Vagina (tissue), 2 donors: ENCODE data around the gene TMEM222. TPM values are rescaled to one million over a fixed set of nuclear protein-coding genes. Genes with fewer than 3 reads are reported as not detected.
"Not testable (repeated sequence)": the region's sequence is repeated elsewhere in the genome, so short reads cannot be mapped to it uniquely, and the experiment has no call there.

ENCODE experiments used
- DNase-seq, 2 donors: peaks; one replicate each; pipeline ENCODE4 v3.0.0-alpha.2; 2017; ENCODE audit errors: extremely low spot score in 2 of 2
- H3K27ac ChIP-seq: fragments of 200-600 bp; sonication (generic); one replicate; pipeline ENCODE4 v1.5.1; 2019
- H3K27me3 ChIP-seq: fragments of 200-600 bp; sonication (generic); one replicate; pipeline ENCODE4 v1.5.1; 2019
- H3K36me3 ChIP-seq, 2 donors: fragments of 200-600 bp; sonication (generic); one replicate each; pipeline ENCODE4 v1.5.1; 2017 to 2019
- H3K4me1 ChIP-seq: fragments of 200-600 bp; sonication (generic); one replicate; pipeline ENCODE4 v1.5.1; 2019
- H3K4me3 ChIP-seq, 2 donors: fragments of 200-600 bp; sonication (generic); 1 replicate in 1 of 2; 2 replicates in 1 of 2; pipeline ENCODE4 v1.5.1; 2016 to 2019
- H3K9me3 ChIP-seq: fragments of 200-600 bp; sonication (generic); one replicate; pipeline ENCODE4 v1.5.1; 2019
- POLR2A ChIP-seq, 2 donors: fragments of 450-650 bp; IDR thresholded peaks; one replicate each; pipeline ENCODE4 v1.6.1; 2017; ENCODE audit warnings: antibody characterized with exemption in 2 of 2, mild to moderate bottlenecking in 2 of 2, moderate library complexity in 2 of 2
- POLR2AphosphoS5 ChIP-seq, 2 donors: sonication (generic); formaldehyde crosslinking; IDR thresholded peaks; one replicate each; pipeline ENCODE4 v1.9.0; 2017; ENCODE audit warnings: antibody characterized with exemption in 2 of 2, mild to moderate bottlenecking in 2 of 2, low read depth in 1 of 2; ENCODE audit not compliant: insufficient read depth in 1 of 2
- intact Hi-C: fragments of 100-400 bp; cut with DNase I; formaldehyde crosslinking; loops from one replicate; pipeline ENCODE4 v1.15.1; 2023
- total RNA-seq: library from RNA; depleted of rRNA; stranded (reverse); fragments of >200 nt; gene quantifications from one replicate; pipeline ENCODE4 v1.2.3, GENCODE V29; 2016
- TF ChIP-seq, protein P1 (sequence below), 3 experiments: fragments of 450-650 bp in 2 of 3; fragments of 200-600 bp in 1 of 3; sonication (generic) in 1 of 3; IDR thresholded peaks; one replicate each; pipeline ENCODE4 v1.5.1; 2017 to 2019; ENCODE audit warnings: antibody characterized with exemption in 3 of 3, mild to moderate bottlenecking in 2 of 3, moderate library complexity in 2 of 3

Gene TMEM222
- total RNA-seq, 1 donor from 2014 or later = 30.7 TPM

DNA sequence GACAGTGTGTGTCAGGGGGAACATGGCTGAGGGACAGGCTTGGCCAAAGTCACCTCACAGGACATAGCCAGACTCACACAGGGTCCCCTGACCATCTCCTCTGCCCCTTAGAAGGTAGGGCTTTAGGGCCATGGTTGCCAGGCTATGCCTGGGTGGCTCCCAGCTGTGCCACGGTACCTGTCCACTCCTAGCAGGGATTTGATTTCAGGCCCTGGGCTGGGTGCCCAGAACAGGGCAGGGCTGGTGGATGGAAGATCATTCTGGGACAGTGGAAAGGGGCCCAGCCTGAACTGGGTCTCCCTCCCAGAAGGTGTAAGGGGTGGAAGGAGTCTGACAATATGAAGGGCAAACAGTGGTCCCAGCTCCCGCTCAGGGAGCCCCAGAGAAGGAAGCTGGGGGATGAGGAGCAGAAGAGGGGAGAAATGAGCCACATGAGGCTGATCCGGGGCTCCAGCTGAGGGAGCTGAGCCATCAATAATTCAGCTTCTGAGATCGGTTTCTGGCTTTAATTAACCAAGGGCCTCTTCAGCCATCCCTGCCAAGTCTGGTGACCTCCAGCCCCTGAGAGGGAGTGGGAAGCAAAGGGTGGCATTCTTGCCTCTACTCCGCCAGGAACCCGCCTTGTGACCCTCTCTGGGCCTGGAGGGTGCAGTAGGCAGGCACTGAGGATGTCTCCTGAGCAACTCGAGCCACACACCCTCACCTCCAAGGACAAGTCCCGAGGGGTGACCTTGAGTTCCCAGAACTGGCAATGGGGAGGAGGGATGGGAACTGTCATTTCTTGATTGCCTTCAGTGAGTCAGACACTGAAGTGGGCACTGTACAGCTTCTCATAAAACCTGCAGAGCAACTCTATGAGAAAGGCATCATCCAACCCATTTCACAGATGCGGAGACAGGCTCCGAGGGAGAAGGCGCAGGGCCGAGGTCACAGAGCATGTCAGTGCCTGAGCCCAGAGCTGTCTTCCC, 59.1 kb downstream of the TMEM222 start:
- no peaks in the 10 kb centered on the region for H3K36me3 ChIP-seq
- intact Hi-C loops = no loop called here
- no peak for DNase-seq
- no peak for TF ChIP-seq POLR2A (IDR thresholded peaks at IDR 0.05)
- TF ChIP-seq, protein P1, sequence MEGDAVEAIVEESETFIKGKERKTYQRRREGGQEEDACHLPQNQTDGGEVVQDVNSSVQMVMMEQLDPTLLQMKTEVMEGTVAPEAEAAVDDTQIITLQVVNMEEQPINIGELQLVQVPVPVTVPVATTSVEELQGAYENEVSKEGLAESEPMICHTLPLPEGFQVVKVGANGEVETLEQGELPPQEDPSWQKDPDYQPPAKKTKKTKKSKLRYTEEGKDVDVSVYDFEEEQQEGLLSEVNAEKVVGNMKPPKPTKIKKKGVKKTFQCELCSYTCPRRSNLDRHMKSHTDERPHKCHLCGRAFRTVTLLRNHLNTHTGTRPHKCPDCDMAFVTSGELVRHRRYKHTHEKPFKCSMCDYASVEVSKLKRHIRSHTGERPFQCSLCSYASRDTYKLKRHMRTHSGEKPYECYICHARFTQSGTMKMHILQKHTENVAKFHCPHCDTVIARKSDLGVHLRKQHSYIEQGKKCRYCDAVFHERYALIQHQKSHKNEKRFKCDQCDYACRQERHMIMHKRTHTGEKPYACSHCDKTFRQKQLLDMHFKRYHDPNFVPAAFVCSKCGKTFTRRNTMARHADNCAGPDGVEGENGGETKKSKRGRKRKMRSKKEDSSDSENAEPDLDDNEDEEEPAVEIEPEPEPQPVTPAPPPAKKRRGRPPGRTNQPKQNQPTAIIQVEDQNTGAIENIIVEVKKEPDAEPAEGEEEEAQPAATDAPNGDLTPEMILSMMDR (IDR thresholded peaks at IDR 0.05) = no peak
- TF ChIP-seq POLR2AphosphoS5 (IDR thresholded peaks at IDR 0.05; ENCODE audit: insufficient read depth in 1 of 2, low read depth in 1 of 2) = no peak
- peak overlapping the region; percentile 77 for H3K27ac ChIP-seq
- H3K9me3 ChIP-seq = no peaks in the 10 kb centered on the region
- H3K4me1 ChIP-seq = peaks cover 66% of the 10 kb centered on the region
- no peaks in the 10 kb centered on the region for H3K27me3 ChIP-seq
- H3K4me3 ChIP-seq = no peak overlapping the region

DNA sequence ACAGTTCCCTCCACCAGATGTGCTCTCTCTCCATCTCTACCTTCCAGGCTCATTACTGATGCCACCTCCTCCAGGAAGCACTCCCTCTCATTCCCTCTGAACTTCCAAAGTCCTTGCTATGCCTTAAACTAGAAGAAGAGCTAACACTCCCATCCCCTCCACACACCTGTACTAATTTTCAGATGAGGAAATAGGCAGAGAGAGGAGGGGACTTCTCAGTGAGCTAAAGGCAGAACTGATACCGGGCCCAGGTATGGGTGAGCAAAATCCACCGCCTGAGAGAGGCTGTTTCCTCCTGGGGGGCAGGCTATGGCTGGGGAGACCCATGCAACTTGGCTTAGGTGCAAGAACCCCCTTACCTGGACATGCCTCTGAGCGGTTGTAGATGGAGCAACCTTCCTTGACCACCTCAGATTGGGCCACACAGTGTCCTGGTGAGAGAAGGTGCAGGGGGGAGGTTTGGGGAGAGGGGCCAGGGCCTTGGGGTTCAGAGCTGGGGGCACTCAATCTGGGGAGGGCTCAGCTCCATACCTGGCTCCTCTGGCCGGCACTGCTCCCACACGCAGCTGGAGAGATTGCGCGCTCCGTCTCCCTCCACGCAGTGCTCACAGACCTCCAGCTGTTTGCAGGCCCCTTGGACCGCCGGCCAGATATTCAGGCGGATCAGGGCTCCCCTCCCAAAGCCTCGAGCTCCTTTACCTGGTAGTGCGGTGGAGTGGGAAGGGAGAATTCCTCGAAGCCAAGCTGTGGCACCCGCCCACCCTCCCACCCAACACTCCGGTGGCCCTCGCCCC, 60.2 kb downstream of the TMEM222 start:
- peak overlapping the region in 1 of 2 donors; percentile 46 for H3K4me3 ChIP-seq
- H3K27ac ChIP-seq = peak overlapping the region; percentile 77
- intact Hi-C loops = no loop called here
- no peaks in the 10 kb centered on the region for H3K27me3 ChIP-seq
- DNase-seq = no peak
- H3K9me3 ChIP-seq = no peaks in the 10 kb centered on the region
- H3K4me1 ChIP-seq = peaks cover 63% of the 10 kb centered on the region
- TF ChIP-seq, protein P1 (IDR thresholded peaks at IDR 0.05) = no peak
- TF ChIP-seq POLR2A (IDR thresholded peaks at IDR 0.05) = no peak
- TF ChIP-seq POLR2AphosphoS5 (IDR thresholded peaks at IDR 0.05; ENCODE audit: insufficient read depth in 1 of 2, low read depth in 1 of 2) = no peak
- no peaks in the 10 kb centered on the region for H3K36me3 ChIP-seq

DNA sequence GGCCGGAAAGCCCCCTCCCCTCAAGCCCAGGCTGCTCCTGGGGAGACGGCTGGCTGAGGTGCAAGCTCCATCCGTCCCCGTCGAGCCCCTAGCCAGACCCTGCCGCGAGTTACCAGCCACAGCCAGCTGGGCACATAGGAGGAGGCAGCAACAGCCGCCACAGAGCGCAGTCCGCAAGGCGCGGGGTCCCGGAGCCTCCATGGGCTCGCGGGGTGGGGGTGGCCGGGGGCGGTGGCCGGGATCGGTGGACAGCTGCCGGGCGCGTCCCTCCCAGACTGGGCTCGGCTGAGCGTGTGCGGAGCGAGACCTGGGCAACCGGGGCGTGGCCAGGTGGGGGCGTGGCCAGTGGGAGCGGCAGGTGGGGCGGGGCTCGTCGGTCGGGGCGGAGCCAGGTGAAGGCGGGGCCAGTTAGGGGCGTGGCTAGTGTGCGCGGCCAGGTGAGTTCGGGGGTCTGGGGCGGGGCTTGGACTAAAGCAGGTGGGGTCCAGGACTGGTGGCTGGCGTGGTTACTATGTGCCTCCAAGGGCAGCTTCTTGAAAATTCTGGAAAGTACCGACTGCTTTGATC, 61.2 kb downstream of the TMEM222 start, which contains the start of gene CD164L2:
CD164L2 (minus strand) TSS at position 295 of the 567 bp plus-strand sequence; CDS start at position 201, 94 bp downstream.
- Histone ChIP-seq H3K4me3 (peak within 1 kb of the TSS in 1 of 2 donors; percentile 46), H3K36me3 (no peaks in the 10 kb centered on the region), H3K4me1 (peaks cover 54% of the 10 kb centered on the region), H3K27me3 (no peaks in the 10 kb centered on the region), H3K27ac (peak within 1 kb of the TSS; percentile 23), H3K9me3 (no peaks in the 10 kb centered on the region)
- no peak for DNase-seq
- TF ChIP-seq POLR2AphosphoS5 (IDR thresholded peaks at IDR 0.05; ENCODE audit: insufficient read depth in 1 of 2, low read depth in 1 of 2) = peak in 1 of 2 donors; percentile 37
- TF ChIP-seq, protein P1 (IDR thresholded peaks at IDR 0.05) = no peak
- intact Hi-C loops = no loop called here

DNA sequence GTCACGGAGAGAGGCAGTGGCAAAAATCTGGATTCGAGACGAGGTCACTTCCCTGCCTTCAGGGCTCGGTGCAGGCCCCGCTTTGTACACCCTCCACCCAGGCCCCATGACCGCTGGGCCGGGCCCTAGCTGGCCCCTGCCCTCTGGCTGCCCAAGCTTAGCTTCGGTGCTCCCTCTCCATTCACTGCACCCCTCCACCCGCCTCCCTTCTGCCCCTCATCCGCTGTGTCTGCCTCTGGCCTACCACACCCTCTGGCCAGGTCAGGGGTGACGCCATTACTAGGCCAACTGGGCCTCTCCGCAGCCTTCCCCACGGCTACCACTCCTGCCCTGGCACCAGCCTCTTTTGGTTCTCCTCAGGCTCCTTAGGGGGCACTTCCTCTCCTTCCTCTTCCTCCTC, 61.7 kb downstream of the TMEM222 start:
- Histone ChIP-seq H3K27me3 (no peaks in the 10 kb centered on the region), H3K4me3 (no peak overlapping the region), H3K36me3 (no peaks in the 10 kb centered on the region), H3K4me1 (peaks cover 48% of the 10 kb centered on the region), H3K27ac (no peak overlapping the region), H3K9me3 (no peaks in the 10 kb centered on the region)
- DNase-seq = no peak
- intact Hi-C loops = no loop called here
- TF ChIP-seq, protein P1 (IDR thresholded peaks at IDR 0.05) = no peak
- TF ChIP-seq POLR2A (IDR thresholded peaks at IDR 0.05) (no peak), POLR2AphosphoS5 (IDR thresholded peaks at IDR 0.05; ENCODE audit: insufficient read depth in 1 of 2, low read depth in 1 of 2) (no peak)

DNA sequence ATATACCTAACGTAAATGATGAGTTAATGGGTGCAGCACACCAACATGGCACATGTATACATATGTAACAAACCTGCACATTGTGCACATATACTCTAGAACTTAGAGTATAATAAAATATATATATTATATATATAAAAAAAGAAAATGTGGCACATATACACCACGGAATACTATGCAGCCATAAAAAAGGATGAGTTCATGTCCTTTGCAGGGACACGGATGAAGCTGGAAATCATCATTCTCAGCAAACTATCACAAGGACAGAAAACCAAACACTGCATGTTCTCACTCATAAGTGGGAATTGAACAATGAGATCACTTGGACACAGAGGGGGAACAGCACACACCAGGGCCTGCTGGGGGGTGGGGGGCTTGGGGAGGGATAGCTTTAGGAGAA, 62.8 kb downstream of the TMEM222 start:
- H3K4me3 ChIP-seq, DNase-seq, H3K27ac ChIP-seq, H3K36me3 ChIP-seq, intact Hi-C loops, H3K27me3 ChIP-seq, H3K9me3 ChIP-seq: not testable (repeated sequence)
- peaks cover 37% of the 10 kb centered on the region for H3K4me1 ChIP-seq
